Measurements from ENCODE around the gene WAS.
"Not testable (repeated sequence)": the region's sequence is repeated elsewhere in the genome, so short reads cannot be mapped to it uniquely, and the experiment has no call there.

WAS gene

DNA sequence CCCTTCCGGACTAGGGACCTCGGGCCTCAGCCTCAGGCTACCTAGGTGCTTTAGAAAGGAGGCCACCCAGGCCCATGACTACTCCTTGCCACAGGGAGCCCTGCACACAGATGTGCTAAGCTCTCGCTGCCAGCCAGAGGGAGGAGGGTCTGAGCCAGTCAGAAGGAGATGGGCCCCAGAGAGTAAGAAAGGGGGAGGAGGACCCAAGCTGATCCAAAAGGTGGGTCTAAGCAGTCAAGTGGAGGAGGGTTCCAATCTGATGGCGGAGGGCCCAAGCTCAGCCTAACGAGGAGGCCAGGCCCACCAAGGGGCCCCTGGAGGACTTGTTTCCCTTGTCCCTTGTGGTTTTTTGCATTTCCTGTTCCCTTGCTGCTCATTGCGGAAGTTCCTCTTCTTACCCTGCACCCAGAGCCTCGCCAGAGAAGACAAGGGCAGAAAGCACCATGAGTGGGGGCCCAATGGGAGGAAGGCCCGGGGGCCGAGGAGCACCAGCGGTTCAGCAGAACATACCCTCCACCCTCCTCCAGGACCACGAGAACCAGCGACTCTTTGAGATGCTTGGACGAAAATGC lies at the start of gene WAS:
Gene WAS, plus strand, starts transcription at position 389 of the 572 bp plus-strand sequence. Its CDS starts 55 bp downstream, at position 444.
- Histone ChIP-seq H3K4me3 (peak within 1 kb of the TSS; percentile 66), H4K20me1 (peaks cover 18% of the 10 kb centered on the region; the same call in 1 of the 2 replicates), H3K27me3 (peaks cover 49% of the 10 kb centered on the region), H3K4me2 (peak within 1 kb of the TSS; percentile 81), H3K27ac (peak within 1 kb of the TSS; percentile 73), H3K36me3 (peaks cover 32% of the 10 kb centered on the region), H3K9me3 (no peaks in the 10 kb centered on the region), H3K4me1 (peaks cover 28% of the 10 kb centered on the region), H3K9ac (peak within 1 kb of the TSS; percentile 71)
- no peak for TF ChIP-seq Cebpa-rat (IDR thresholded peaks at IDR 0.05)

DNA sequence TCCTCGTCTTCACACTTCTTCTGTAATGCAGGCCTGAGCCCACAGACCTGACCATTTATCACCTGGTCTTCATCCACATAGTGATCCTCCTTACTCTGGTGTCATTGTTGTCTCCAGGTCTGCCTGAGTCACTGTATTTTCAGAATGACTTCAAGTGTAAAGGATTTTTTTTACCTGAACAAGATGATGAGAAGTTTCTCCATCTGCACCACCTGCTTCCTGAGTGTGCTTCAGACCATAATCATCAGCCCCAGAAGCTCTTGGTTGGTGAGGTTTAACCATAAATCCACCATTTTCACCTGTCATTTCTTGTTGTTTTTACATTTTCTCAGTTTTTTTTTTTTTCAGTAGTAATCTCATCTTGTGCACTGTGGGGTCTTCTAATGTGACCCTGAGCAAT lies 47.3 kb upstream of the WAS start:
- no peaks in the 10 kb centered on the region for H3K36me3 ChIP-seq
- H3K9me3 ChIP-seq = 0 out of 2 replicates have a peak, but pooled peaks cover 4% of the 10 kb centered on the region
- H3K4me2 ChIP-seq = no peak overlapping the region
- peaks cover 6% of the 10 kb centered on the region; the same call in 1 of the 2 replicates for H3K4me1 ChIP-seq
- no peak overlapping the region for H3K27ac ChIP-seq
- no peak overlapping the region for H3K9ac ChIP-seq
- no peaks in the 10 kb centered on the region; the same call in 1 of the 2 replicates for H3K27me3 ChIP-seq
- TF ChIP-seq Cebpa-rat (IDR thresholded peaks at IDR 0.05) = no peak
- no peak overlapping the region for H3K4me3 ChIP-seq
- H4K20me1 ChIP-seq = no peaks in the 10 kb centered on the region

DNA sequence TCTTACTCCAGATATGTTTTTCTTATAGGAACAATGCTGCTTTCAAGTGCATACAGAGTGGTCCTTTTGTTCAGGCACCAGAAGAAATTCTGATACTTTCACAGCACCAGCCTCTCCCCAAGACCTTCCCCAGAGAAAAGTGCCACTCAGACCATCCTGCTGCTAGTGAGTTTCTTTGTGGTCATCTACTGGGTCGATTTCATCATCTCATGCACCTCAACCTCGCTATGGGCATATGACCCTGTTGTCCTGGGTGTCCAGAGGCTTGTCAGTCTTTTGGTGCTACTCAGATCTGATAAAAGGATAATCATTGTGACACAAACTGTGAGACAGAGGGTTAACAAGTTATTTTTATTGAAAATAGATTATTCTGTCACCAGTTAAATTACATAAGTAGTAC lies 46.8 kb upstream of the WAS start:
- Histone ChIP-seq H3K9me3 (0 out of 2 replicates have a peak, but pooled peaks cover 4% of the 10 kb centered on the region), H3K27me3 (no peaks in the 10 kb centered on the region; the same call in 1 of the 2 replicates), H4K20me1 (no peaks in the 10 kb centered on the region), H3K4me2 (no peak overlapping the region), H3K4me1 (peaks cover 2% of the 10 kb centered on the region; the same call in 1 of the 2 replicates), H3K9ac (no peak overlapping the region; the same call in 1 of the 2 replicates), H3K27ac (no peak overlapping the region), H3K4me3 (no peak overlapping the region), H3K36me3 (no peaks in the 10 kb centered on the region)
- no peak for TF ChIP-seq Cebpa-rat (IDR thresholded peaks at IDR 0.05)

DNA sequence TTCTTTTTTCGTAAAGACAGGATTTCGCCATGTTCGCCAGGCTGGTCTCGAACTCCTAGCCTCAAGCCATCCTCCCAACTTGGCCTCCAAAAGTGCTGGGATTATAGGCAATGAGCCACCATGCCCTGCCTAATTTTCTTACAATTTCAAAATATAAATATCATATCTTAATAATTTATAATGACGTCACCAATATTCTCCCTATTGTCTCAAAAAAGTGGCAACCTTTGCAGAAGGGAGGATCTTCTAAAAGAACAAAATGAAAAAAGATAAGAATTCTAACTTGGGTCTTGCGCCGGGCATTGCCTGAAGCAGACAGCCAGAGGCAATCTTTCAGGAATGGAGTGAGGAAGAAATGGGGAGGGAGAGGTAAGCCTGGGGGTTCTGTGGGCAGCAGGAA lies 37.9 kb upstream of the WAS start:
- no peak overlapping the region for H3K27ac ChIP-seq
- no peak for TF ChIP-seq Cebpa-rat (IDR thresholded peaks at IDR 0.05)
- no peaks in the 10 kb centered on the region for H4K20me1 ChIP-seq
- peaks cover 43% of the 10 kb centered on the region for H3K27me3 ChIP-seq
- no peak overlapping the region for H3K4me2 ChIP-seq
- H3K9me3 ChIP-seq = no peaks in the 10 kb centered on the region
- no peaks in the 10 kb centered on the region for H3K4me1 ChIP-seq
- H3K4me3 ChIP-seq = no peak overlapping the region
- no peaks in the 10 kb centered on the region for H3K36me3 ChIP-seq
- no peak overlapping the region for H3K9ac ChIP-seq

DNA sequence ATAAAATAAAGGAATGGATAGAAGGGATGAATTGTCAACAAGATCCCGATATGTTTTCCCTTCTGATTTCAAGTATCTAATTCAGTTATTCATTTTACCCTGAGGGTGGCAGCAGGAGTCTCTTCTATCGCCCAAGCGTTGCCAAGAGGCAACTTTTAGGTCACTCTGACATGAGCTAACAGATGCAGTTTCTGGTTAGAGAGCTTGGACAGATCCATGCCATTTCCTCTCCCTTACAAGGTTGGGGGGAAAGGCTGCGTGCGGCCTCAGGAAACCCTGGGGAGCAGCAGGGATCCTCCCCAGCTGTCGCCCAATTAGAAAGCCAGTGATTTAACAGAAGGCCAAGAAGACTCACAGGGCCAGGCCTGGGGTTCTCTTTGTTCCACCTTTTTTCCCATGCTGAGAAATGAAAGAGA lies 35.3 kb upstream of the WAS start:
- no peak for TF ChIP-seq Cebpa-rat (IDR thresholded peaks at IDR 0.05)
- no peaks in the 10 kb centered on the region for H3K4me1 ChIP-seq
- no peak overlapping the region for H3K4me3 ChIP-seq
- H3K9me3 ChIP-seq = no peaks in the 10 kb centered on the region
- H3K9ac ChIP-seq = no peak overlapping the region
- no peaks in the 10 kb centered on the region for H4K20me1 ChIP-seq
- no peak overlapping the region for H3K4me2 ChIP-seq
- H3K27me3 ChIP-seq = peaks cover 68% of the 10 kb centered on the region
- no peaks in the 10 kb centered on the region for H3K36me3 ChIP-seq
- no peak overlapping the region for H3K27ac ChIP-seq

DNA sequence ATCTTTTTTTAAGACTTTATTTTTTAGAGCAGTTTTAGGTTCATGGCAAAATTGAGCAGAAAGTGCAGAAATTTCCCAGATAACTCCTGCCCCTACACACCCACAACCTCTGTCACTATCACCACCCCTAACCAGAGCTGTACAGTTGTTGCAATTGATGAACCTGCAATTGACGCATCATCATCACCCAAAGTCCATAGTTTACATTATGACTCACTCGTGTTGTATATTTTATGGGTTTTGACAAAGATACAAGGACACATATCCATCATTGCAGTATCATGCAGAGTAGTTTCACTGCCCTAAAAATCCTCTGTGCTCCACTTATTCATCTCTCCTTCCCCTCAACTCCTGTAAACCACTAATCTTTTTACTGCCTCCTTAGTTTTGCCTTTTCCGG lies 34.5 kb upstream of the WAS start:
- no peak overlapping the region for H3K4me3 ChIP-seq
- H3K9me3 ChIP-seq = no peaks in the 10 kb centered on the region
- H3K27ac ChIP-seq = no peak overlapping the region
- H3K36me3 ChIP-seq = no peaks in the 10 kb centered on the region
- no peaks in the 10 kb centered on the region for H3K4me1 ChIP-seq
- no peak overlapping the region for H3K9ac ChIP-seq
- no peak overlapping the region for H3K4me2 ChIP-seq
- no peaks in the 10 kb centered on the region for H4K20me1 ChIP-seq
- no peak for TF ChIP-seq Cebpa-rat (IDR thresholded peaks at IDR 0.05)
- H3K27me3 ChIP-seq = peaks cover 70% of the 10 kb centered on the region

DNA sequence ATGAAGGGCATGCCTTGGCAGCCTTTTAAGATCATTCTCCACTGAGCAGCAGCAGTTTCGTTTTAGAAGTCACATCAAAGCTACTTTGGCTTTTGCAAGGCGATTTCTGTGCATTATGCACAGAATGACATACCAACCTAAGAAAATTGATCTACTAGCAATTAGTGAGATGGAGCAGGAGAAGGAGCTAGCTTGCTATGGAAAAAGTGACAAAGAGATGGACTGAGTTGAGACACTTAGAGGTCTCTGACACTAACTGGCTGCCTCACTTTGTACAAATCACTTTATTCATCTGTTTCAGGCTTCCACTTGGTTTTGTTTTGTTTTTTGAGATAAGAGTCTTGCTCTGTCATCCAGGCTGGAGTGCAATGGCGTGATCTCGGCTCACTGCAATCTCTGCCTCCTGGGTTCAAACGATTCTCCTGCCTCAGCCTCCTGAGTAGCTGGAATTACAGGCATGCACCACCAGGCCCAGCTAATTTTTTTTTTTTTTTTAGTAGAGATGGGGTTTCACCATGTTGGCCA lies 31.5 kb upstream of the WAS start:
- not testable (repeated sequence) for H3K4me3 ChIP-seq, H3K4me2 ChIP-seq, H3K36me3 ChIP-seq, H3K4me1 ChIP-seq, H3K9ac ChIP-seq, H3K27ac ChIP-seq, H3K9me3 ChIP-seq, H4K20me1 ChIP-seq
- H3K27me3 ChIP-seq = peaks cover 68% of the 10 kb centered on the region

DNA sequence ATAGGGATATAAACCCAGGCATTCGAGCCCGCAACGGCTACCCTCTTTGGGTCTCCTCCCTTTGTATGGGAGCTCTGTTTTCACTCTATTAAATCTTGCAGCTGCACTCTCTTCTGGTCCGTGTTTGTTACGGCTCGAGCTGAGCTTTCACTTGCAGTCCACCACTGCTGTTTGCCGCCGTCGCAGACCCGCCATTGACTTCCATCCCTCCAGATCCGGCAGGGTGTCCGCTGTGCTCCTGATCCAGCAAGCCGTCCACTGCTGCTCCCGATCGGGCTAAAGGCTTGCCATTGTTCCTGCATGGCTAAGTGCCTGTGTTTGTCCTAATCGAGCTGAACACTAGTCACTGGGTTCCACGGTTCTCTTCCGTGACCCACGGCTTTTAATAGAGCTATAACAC lies 28.9 kb upstream of the WAS start:
- H4K20me1 ChIP-seq, H3K9ac ChIP-seq, H3K36me3 ChIP-seq, H3K4me1 ChIP-seq, H3K27ac ChIP-seq, H3K4me2 ChIP-seq, H3K9me3 ChIP-seq, H3K4me3 ChIP-seq: not testable (repeated sequence)
- H3K27me3 ChIP-seq = peaks cover 53% of the 10 kb centered on the region

DNA sequence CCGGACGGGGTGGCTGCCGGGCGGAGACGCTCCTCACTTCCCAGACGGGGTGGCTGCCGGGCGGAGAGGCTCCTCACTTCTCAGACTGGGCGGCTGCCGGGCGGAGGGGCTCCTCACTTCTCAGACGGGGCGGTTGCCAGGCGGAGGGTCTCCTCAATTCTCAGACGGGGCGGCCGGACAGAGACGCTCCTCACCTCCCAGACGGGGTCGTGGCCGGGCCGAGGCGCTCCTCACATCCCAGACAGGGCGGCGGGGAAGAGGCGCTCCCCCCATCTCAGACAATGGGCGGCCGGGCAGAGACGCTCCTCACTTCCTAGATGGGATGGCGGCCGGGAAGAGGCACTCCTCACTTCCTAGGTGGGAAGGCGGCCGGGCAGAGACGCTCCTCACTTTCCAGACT lies 23.9 kb upstream of the WAS start:
- peaks cover 15% of the 10 kb centered on the region for H3K27me3 ChIP-seq
- not testable (repeated sequence) for H3K36me3 ChIP-seq, H3K9ac ChIP-seq, H3K4me3 ChIP-seq, H4K20me1 ChIP-seq, H3K4me1 ChIP-seq, H3K27ac ChIP-seq, H3K9me3 ChIP-seq, H3K4me2 ChIP-seq

DNA sequence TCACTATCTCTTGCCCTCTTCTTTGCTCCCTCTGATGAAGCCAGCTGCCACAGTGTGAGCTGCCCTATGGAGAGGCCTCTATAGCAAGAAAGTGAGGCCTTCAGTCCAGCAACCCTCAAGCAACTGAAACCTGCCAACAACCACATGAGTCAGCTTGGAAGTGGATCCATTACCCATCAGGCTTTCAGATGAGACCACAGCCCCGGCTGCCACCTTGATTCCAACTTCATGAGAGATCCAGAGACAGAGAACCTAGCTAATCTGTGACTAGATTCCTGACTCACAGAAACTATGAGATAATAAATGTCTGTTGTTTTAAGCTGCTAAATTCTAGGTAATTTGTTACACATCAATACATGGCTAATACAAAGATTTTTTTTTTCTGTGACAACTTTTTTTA lies 20.4 kb upstream of the WAS start:
- Histone ChIP-seq H4K20me1 (no peaks in the 10 kb centered on the region), H3K4me3 (no peak overlapping the region), H3K9me3 (peaks cover 9% of the 10 kb centered on the region), H3K27ac (no peak overlapping the region), H3K36me3 (no peaks in the 10 kb centered on the region), H3K4me2 (no peak overlapping the region), H3K4me1 (peaks cover 4% of the 10 kb centered on the region; the same call in 1 of the 2 replicates), H3K9ac (no peak overlapping the region), H3K27me3 (peaks cover 13% of the 10 kb centered on the region; the same call in 1 of the 2 replicates)
- no peak for TF ChIP-seq Cebpa-rat (IDR thresholded peaks at IDR 0.05)
